ENCODE results near the gene HP1BP3.

Gene HP1BP3

DNA sequence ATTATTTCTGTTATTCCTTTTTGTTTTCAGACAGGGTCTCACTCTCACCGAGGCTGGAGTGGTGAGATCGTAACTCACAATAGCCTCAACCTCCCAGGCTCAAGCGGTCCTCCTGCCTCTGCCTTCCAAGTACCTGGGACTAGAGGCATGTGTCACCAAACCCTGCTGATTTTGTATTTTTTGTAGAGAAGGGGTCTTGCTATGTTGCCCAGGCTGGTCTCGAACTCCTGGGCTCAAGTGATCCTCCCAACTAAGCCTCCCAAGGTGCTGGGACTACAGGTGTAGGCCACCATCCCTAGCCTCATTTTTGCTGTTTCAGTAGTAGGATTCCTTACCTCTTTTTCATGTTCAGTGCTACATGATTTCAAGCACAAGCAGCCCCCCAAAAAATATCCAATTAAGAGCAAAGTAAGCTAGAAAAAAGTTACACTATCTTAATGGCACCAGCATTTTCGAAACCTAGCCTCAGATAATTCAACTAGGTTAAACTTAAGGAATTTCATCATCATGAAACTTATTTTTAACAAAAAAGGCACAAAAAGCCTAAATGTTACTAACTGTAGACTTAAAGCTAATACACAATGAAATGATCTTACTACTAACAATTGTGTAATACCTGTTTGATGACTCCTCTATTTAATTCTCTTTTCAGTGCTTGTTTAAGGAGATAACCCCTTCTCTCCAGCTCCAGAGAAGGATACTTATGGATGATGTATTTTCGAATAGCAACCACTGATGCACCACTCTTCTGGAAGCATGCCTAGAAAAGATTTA, 16.6 kb downstream of the HP1BP3 start:
- no peak for DNase-seq

DNA sequence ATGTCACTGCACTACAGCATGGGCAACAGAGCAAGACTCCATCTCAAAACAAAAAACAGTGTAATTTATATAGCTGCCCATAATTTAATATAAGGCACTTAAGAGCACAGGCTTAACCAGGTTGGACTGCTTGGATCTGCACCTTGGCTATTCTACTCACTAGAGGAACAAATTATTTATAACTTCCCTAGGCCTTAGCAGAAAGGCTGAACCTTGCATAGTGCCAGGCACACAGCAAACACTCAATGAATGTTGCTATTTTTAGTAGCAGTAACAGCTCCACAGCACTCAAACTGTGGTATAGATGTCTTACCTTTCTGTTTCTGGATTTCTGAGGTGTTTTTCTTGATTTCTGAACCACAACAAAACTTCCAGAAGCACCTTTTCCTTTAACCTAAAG, 19.8 kb downstream of the HP1BP3 start:
- no peak for DNase-seq

DNA sequence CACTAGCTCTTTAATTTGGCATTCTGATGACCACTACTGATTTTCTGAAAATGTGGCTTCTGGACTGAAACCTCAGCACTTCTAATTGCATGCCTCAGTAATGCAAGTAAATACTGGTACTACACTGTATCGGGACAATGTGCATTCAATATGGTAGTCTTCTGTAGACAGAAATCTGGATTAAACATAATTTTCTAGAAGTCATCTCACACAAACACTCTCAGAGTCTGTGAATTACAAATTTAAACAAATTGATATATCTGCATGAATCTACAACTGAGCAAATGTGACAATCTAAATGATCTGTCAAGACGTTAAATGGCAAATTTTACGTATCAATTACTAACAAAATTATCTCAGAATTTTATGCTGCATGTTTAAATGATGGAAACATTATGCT, 23.7 kb downstream of the HP1BP3 start:
- no peak for DNase-seq

DNA sequence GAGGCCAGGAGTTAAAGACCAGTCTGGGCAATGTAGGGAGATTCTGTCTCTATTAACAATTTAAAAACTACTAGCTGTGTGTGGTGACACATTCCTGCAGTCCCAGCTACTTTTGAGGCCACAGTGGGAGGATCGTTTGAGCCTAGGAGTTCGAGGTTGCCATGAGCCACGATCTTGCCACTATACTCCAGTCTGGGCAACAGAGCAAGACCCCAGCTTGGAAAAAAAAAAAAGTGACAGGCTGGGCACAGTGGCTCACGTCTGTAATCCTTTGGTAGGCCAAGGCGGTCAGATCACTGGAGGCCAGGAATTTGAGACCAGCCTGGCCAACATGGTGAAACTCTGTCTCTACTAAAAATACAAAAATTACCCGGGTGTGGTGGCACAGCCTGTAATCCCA, 26.8 kb downstream of the HP1BP3 start:
- DNase-seq = no peak

DNA sequence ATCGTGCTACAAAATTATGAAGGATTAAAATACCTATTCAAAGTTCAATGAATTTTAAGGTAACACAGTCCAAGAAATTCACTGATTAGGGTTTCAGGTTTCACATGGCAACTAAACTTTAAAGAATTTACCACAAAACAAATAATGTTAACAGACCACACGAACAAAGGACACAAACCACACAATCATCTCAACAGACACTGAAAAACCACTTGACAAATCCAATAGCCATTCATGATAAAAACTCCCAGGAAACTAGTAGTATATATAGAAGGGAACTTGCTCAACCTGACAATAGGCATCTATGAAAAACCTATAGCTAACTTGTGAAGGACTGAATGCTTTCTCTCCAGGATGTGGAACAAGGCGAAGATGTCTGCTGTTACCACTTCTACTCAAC, 33.5 kb downstream of the HP1BP3 start:
- no peak for DNase-seq

DNA sequence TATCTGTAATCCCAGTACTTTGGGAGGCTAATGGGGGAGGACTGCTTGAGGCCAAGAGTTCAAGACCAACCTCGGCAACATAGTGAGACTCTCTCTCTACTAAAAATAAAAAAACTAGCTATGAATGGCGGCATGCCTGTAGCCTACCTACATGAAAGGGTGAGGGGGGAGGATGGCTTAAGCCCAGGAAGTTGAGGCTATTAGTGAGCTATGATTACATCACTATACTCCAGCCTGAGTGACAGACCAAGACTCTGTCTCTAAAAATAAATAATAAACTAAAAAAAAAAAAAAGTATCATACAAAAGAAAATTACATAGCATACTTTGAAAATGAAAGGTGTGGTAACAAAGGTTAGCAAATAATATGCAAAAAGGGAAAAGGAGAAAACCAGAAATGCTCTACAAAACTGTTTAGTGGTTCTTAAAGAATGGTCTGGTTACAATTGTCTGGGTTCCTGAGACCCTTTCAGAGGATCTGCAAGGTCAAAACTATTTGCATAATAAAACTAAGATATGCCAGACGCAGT, 35.6 kb downstream of the HP1BP3 start:
- DNase-seq = no peak

DNA sequence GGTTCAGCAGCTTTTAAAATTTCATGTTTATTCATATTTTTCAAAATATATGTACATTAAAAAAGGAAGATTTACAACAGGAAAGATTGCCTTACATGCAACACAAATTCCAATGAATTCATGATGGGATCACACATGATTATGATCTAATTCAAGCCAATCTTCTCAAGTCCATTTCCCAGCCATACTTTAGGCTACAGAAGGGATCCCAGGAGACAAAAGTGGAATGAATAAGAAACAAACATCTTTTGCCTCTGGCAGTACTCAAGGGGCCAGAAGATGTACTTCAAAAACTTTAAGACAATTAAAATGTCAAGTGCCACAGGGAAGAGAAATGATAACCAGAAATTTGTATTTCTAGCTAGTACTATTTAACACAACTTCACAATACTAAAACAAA, 44.4 kb downstream of the HP1BP3 start:
- no peak for DNase-seq

DNA sequence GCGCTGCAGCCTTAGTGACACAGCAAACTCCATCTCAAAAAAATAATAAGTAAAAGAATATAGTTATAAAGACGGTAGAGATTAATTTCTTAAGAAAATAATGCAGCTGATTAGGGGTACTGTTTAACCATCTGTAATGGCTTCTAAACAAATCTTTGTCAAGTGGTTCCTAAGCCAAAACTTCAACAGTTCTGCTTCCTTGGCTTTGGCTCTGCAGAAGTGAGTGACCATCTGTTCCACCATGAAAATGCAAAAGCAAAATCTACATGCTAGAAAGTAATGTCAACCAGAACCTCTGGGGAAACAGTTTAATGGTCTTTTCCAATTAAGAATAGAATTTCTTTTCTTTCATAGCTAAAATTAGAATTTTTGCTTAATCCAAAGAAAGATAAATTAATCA, 46.3 kb downstream of the HP1BP3 start:
- DNase-seq = no peak

DNA sequence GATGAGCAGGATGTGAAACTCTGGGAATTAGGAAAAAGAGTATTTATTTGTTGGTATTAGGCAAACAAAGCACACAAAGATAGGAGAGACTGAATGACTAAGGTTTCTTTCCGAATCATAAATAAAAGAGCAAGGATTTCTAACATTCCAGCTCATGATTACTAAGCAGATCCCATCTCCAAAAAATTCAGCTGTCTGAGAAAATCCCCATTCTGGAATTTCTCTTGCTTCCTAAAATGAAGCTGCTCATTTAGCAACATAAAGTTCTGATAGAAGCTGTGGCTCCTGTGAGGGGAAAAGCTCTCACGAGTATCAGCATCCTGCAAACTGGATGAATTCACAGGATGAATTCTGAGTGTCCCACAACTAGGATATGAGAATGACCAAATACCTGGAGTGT, 47.9 kb downstream of the HP1BP3 start:
- DNase-seq = no peak

DNA sequence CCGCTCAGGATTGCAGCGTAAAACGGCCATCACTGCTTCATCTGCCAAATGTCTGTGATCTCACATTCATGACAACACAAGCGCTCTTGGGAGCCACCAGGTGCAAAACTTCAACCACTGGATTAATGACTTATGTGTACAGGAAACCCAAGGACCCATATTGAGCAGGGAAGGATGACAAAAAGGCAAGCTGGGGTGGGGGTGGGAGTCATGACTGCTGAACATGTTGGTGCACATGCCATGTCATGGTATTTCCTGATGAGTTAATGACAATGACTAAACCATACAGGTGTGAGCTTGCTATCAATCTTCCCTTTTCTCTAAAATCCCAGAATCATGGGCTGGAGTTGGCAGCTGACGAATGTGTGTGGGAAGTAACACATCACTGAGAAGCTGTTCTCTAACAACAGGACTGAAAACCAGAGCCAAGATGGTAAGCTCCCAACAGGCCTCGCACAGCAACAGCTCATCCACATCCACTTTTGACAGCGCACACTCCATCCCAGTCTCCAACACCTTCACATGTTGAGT, 51.5 kb downstream of the HP1BP3 start:
- no peak for DNase-seq

DNA sequence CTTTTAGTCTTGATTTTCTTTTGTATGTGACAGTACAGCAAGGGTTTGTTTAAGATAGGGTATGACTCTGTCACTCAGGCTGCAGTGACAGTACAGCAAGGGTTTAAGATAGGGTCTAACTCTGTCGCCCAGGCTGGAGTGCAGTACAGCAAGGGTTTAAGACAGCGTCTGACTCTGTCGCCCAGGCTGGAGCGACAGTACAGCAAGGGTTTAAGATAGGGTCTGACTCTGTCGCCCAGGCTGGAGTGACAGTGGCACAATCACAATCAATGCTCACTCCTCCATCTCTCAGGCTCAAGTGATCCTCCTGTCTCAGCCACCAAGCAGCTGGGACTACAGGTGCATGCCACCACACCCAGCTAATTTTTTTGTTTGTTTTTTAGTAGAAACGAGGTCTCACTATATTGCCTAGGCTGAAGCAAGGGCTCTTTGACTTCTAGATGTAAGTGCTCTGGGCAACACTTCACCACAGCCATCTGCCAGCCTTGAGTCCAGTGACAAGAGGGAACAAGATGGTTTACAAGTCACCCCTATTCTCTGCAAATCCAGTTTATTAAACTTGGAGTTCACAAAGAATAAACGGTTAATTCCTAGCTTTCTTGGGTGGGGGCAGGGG, 53.6 kb downstream of the HP1BP3 start:
- DNase-seq = no peak

DNA sequence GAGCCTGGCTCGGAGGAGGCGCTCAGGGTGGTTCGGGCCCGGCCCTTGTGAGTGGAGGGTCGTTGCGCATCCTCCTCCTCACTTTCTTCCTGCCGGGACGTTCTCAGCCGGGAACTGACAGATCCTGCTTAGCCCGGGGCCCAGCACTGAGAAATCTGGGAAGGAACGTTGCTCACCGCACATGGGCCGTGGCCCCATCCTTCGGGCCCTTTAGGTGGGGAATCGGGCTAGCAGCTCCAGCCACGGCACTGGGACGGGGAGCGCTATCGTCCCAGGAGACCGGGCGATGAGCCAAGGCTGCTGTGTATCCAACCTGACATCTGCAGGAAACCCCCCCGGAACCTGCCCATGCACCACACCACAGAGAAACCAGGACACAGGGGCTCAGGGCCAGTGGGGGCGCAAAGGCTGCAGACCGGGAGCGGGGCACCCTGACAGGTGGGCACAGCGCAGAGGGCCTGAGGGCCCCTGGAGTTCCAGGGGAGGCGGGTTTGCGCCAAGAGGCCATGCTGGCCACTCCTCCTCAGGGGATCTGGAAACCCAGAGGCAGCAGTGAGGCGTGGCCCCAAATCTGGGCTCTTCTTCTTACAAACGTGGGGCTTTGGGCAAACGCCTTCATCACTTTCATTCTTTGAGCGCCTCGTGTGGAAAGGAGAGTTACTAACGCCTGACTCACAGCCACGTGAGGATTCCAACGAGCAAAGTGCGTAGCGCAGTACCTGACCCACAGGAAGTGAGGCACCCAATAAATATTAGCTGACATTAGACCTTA, 54.3 kb downstream of the HP1BP3 start, which contains the start of gene SH2D5:
TSS of gene SH2D5 (minus strand) at position 116 of the 772 bp plus-strand sequence. CDS start 4,659 bp downstream, outside the sequence.
- peak; percentile 61 for DNase-seq

DNA sequence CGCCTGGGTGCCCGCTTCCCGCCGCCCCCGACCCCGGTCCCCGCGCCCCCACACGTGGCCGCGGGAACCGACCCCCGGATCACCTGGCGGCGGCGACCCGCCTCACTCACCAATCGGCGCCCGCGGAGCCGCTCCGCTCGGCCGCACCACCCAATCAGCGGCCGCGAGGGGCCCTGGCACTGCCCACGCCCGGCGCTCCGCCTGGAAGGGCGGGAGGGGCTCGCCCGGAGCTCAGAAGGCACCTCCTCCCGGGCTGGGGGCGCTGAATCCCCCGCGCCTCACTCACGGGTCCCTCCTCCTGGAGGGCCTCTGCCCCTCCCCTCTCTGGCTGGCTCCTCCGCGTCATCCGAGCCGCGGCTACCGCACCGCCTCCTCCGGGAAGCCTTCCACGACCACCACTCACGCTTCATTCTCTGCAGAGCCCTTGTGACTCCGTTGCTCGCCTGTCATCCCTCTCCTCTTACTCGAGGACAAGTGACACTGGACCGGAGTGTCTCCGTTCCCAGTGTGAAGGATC, 55.0 kb downstream of the HP1BP3 start:
- peak; percentile 40 for DNase-seq

DNA sequence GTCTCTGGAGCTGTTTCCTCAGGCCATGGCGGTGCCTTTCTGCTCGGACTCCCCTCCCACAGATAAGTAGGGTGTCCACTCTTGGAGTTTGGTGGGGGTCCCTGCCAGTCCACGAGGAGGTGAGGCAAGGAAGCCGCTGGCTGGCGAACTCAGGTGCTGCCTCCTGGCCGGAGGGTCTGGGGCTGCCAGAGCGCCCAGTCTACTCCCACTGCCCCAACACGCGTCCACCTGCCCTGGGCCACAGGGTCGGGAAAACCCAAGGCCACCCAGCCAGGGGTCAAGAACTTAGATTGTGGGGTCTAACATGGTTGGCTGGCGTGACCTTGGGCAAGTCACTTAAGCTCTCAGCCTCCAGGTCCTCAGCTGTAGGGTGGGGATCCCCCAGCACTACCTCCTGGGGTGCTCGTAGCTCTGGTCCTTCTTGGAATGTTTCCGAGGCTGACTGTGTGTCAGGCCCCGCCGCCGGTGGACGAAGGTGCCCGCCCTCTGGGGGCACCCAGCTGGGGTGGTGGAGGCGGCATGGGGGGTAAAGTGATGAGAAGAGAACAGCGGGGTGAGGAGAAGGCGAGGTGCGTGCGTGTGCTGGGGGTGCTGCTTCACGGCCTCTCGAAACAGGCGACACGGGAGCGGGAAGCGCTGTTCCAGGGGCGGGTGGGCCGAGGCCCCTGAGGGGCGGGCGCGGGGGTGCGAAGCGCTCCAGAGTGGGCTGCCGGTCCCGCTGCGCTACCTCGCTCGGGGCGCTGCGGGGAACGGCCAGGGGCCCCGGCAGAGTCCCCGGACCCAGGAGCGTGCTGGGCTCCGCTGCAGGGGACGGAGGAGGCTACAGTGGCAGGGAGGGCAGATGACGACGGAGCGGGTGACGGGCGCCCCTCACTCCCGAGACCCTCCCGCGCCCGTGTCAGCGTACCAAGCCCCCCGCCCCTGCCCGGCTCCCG, 55.8 kb downstream of the HP1BP3 start:
- no peak for DNase-seq

DNA sequence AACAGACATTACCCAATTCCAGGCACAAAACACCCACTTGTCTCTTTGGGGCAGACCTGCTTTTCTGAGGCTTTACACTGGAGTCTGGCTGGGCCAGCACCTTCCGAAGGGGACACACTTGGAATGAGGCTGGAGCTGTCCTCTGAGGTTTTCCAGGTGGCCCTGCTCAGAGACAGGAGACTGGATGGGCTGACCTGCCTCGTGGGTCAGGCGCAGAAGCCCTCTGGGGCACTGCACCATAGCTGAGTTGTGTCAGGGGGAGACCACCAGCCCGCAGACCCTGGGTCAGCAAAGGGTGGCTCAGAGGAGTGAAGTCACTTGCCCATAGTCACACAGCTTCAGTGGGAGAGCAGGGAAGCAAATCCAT, 56.4 kb downstream of the HP1BP3 start:
- no peak for DNase-seq

DNA sequence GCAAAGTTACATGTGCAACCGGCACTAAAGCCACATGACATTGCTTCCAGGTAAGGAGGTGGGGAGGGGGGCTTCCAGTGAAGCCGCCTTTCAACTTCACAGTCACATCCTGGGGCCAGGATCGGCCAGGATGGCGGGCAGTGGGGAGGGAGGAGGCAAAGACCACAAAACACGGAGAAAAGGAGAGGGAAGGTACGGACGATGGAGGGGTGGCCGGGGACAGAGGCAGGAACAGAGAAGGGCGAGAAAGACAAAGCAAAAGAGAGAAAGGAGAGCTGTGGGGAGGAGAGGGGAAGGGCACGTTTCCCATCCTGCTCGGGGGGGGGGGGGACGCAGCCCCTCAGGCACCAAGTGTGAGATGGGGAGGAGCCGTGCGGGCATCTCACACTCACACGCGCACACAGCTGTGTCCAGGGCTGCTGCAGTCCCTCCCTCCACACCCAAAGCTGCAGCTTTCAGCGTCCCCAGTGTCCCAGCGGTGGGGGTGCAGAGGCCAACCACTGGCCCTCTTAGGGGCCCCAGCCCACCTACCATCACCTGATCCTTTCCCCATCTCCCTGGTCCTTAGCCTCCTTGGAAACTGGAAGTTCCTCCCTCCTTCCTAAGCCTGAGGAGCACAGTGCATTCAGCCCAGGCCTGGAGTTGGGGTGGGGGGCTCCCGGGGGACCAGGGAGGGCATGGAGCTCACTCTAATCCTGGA, 57.0 kb downstream of the HP1BP3 start:
- no peak for DNase-seq

DNA sequence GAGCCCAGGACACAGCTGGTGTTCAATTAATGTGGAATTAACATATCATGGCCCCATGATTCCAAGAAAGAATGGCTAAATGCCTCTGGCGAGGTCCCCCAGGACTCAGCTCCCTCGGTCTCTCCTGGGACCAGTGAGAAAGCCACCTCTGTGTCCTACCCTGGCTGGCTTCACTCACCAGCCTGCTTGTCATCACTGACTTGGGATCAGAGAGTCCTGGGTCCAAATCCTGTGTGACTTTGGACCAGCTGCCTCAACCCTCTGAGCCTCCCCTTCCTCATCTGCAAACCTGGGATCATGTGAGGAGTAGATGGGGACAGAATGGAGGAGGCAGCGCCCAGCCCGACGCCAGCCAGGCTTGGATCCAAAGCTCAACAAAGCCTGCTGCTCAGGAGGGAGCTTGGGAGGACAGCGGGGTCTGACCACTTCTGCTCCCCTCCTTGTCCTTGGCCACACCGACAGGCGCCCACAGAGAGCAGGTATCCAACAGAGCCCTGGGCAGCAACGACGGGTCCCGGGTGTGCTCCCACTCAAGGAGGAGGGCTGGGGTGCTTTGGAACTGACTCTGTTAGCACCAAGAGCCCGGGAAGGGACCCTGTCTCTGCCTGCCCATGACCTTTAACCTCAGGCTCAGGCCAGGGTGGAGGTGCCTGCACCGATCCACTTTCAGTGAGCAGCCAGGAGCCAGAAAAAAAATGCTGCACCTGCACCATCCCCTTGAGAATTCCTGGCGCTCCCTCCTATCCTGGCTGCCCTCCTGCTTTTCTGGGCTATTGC, 57.8 kb downstream of the HP1BP3 start:
- no peak for DNase-seq

DNA sequence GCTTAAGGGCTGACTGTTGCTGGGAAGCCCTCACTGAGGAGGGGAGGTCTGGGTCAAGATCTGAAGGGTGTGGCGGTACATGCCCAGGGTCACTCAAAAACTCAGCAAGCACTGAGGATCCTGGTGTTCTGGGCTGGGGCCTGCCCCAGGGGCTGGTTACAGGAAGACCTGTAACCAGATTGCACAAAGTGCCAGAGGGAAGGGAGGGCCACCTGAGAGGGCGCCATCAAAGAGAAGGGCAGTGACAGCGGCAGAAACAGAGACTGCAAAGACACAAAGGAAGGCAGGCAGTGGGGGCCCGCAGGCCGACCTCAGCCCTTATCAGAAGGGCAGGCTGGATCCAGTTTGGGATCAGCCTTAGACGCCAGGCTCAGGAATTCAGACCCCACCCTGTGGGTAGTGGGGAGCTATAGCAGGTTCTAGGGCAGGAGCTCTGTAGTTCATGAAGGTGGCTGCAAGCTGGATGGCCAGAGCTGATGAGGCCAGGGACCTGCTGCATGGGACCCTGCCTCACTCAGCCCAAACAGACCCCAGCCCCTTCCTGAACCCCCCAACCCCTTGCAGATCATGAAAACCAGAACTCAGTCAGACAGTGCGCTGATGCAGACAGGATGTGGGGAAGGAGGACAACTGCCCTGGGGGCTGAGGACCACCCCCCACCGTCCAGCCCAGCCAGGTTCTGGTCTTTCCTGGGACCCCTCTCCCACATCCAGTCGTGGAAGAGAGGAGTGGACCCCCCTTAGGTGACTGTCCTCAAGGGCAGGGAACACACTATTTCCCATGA, 58.5 kb downstream of the HP1BP3 start:
- peak; percentile 6 for DNase-seq

DNA sequence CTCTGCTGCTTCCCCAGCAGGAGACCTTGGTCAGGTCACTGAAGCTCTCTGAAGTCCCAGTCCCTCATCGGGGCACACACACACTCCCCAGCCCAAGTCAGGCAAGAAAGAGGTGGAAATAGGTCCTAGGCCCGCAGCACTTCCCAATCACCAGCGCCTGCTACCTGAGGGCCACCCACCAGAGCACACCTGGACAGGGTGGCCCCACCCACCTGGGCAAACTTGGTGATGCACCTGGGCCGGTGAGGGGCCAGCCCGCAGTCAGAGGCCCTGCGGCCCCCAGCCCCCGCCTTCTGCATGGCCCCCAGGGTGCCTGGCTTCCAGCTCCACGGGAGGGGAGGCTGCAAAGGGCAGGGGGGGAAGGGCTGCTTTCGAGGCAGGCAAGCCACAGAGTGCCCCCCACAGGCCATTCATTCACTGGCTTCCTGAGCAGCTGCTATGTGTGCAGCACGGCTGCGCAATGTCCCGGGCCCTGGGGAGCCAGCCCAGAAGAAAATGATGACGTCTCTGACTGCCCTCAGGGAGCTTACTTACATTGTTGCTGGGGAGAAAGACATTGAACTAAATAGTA, 59.3 kb downstream of the HP1BP3 start:
- DNase-seq = peak; percentile 7

Data from activated CD4-positive, alpha-beta T cell treated with anti-CD3 and anti-CD28 coated beads for 1 hour (primary cell).